Astrocyte (in vitro differentiated cells and primary cell): Measurements from ENCODE around the gene QRFP.

Experiments used
- CTCF ChIP-seq: IDR thresholded peaks from 2 replicates; pipeline ENCODE4 v1.5.1; 2011; ENCODE audit warnings: low read depth, mild to moderate bottlenecking, inconsistent platforms, low read length, moderate library complexity; ENCODE audit not compliant: insufficient read depth
- EZH2 ChIP-seq: IDR thresholded peaks from 2 replicates; pipeline ENCODE4 v1.6.1; 2012; ENCODE audit warnings: mild to moderate bottlenecking, low read length, inconsistent platforms; ENCODE audit not compliant: insufficient read depth

GRCh38 chr9:130856474-130856873 is 40.1 kb downstream of the QRFP start:
- TF ChIP-seq CTCF (no peak), EZH2 (no peak)
